Transverse colon (tissue), 4 donors: ENCODE data around the gene KYNU.

ENCODE experiments used
- EP300 ChIP-seq: sonication (generic); formaldehyde crosslinking; IDR thresholded peaks from one replicate; pipeline ENCODE4 v1.6.1; 2017; ENCODE audit warnings: antibody characterized with exemption, low read depth
- POLR2AphosphoS5 ChIP-seq, 3 donors: sonication (generic); formaldehyde crosslinking; IDR thresholded peaks; one replicate each; pipeline ENCODE4 v1.6.1; 2016; ENCODE audit warnings: antibody characterized with exemption in 3 of 3
- TF ChIP-seq, protein P1 (sequence below), 5 experiments: fragments of 200-600 bp in 3 of 5; fragments of 450-650 bp in 2 of 5; sonication (generic) in 3 of 5; IDR thresholded peaks; 1 replicate in 2 of 5; 2 replicates in 3 of 5; pipeline ENCODE4 v1.5.1; 2016 to 2017; ENCODE audit warnings: antibody characterized with exemption in 5 of 5, inconsistent platforms in 3 of 5, mild to moderate bottlenecking in 2 of 5, moderate library complexity in 1 of 5

DNA sequence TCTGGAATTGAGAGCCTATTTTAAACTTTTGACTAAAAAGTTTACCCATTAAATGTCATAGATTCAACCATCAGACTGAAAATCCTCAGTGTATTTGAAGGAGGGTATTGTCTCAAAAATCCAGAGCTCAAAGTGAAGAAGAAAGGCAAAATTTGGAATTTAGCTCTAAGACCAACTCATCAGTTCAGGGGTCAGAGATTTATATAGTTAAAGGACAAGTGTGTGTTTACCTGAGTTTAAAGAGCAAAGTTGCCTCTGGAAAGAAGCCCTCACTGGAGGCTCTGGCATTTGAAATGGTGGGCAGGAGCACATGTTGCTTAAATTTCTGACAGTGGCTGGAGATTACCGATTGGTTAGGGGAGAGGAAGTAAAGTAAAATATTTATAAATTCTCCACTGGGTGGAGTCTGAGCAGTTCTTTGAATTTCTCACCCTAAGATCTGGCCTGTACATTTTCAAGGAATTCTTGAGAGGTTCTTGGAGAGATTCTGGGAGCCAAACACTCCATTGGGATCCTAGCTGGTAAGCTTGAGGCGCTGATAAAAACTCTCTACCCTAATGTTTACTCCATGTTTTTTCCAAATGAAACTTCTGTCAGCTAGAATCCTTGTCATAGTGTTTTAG is at the start of gene KYNU:
- TF ChIP-seq, protein P1, sequence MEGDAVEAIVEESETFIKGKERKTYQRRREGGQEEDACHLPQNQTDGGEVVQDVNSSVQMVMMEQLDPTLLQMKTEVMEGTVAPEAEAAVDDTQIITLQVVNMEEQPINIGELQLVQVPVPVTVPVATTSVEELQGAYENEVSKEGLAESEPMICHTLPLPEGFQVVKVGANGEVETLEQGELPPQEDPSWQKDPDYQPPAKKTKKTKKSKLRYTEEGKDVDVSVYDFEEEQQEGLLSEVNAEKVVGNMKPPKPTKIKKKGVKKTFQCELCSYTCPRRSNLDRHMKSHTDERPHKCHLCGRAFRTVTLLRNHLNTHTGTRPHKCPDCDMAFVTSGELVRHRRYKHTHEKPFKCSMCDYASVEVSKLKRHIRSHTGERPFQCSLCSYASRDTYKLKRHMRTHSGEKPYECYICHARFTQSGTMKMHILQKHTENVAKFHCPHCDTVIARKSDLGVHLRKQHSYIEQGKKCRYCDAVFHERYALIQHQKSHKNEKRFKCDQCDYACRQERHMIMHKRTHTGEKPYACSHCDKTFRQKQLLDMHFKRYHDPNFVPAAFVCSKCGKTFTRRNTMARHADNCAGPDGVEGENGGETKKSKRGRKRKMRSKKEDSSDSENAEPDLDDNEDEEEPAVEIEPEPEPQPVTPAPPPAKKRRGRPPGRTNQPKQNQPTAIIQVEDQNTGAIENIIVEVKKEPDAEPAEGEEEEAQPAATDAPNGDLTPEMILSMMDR (IDR thresholded peaks at IDR 0.05): no peak
- TF ChIP-seq POLR2AphosphoS5 (IDR thresholded peaks at IDR 0.05) (no peak), EP300 (no peak)
